ENCODE results near the gene PAH. TPM values are rescaled to one million over a fixed set of nuclear protein-coding genes. Genes with fewer than 3 reads are reported as not detected.

PAH gene
- total and polyA plus RNA-seq, 10 of the 15 experiments (the other 5 are each of a cell fraction or from before 2014, with no cell fraction given) = 0.20 to 4.8 (median 0.55) TPM; not detected in 1

DNA sequence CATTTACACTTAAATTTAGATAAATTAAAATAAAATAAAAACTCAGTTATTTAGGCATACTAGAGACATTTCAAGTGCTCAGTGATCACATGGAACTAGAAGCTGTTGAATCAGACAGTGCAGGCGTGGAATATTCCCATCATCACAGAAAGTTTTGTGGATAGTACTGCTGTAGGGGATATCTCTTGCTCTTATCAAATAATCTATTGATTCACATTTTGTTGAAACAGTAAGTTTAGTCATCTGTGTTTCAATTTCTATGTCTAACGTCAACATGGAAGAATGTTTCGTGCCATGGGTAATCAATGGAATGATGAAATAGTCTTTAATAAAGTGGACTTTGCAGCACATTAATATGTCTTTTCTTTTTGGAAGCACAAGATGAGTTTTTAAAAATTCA is 108.6 kb downstream of the PAH start:
- SMC1A ChIA-PET (ENCODE audit: uncharacterized antibody, unreplicated experiment) = interaction anchor here (1.2 kb wide), 1 partner anchor 29 kb away, joined by 3 read pairs; no protein-coding TSS in a partner anchor
- no TSS peak for BruUV-seq (replicated peaks)
- no peaks in the 10 kb centered on the region; a peak in 1 of 4 replicates for H3K27me3 ChIP-seq (replicated peaks in 1 of 2; ENCODE audit: control insufficient read depth in 2 of 2, insufficient read depth in 2 of 2, low read length in 1 of 2)
- H3K27ac ChIP-seq (ENCODE audit: control insufficient read depth, insufficient read depth) = no peak overlapping the region
- in situ Hi-C loops (cut with MboI) (no loop called here), intact Hi-C loops (cut with micrococcal nuclease; ENCODE audit: unreplicated experiment) (no loop called here)
- FAIRE-seq (no peak), ATAC-seq (no peak), DNase-seq (ENCODE audit: low read depth, low spot score) (no peak)
- H3K4me1 ChIP-seq (ENCODE audit: control insufficient read depth, insufficient read depth, low read length) = no peaks in the 10 kb centered on the region
- RAD21 ChIA-PET (ENCODE audit: unreplicated experiment) = no interaction called here
- no peaks in the 10 kb centered on the region for H3K9me3 ChIP-seq (replicated peaks; ENCODE audit: control insufficient read depth, insufficient read depth, low read length)
- CTCF ChIA-PET = no interaction called here
- no peak overlapping the region for H3K9ac ChIP-seq (ENCODE audit: control insufficient read depth, insufficient read depth, low read length)
- POLR2A ChIA-PET = no interaction called here
- H3K4me3 ChIP-seq = no peak overlapping the region
- TF ChIP-seq, protein P1, sequence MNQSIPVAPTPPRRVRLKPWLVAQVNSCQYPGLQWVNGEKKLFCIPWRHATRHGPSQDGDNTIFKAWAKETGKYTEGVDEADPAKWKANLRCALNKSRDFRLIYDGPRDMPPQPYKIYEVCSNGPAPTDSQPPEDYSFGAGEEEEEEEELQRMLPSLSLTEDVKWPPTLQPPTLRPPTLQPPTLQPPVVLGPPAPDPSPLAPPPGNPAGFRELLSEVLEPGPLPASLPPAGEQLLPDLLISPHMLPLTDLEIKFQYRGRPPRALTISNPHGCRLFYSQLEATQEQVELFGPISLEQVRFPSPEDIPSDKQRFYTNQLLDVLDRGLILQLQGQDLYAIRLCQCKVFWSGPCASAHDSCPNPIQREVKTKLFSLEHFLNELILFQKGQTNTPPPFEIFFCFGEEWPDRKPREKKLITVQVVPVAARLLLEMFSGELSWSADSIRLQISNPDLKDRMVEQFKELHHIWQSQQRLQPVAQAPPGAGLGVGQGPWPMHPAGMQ (IDR thresholded peaks at IDR 0.05; ENCODE audit: borderline replicate concordance) = no peak
- TF ChIP-seq EGR1 (IDR thresholded peaks at IDR 0.05; ENCODE audit: borderline replicate concordance in 1 of 2, low read depth in 2 of 2, low read length in 2 of 2) (no peak), SRF (IDR thresholded peaks at IDR 0.05; ENCODE audit: low read depth in 2 of 2, low read length in 2 of 2) (no peak), RFX5 (IDR thresholded peaks at IDR 0.05; ENCODE audit: low read depth, low read length) (no peak), PAX5 (IDR thresholded peaks at IDR 0.05; ENCODE audit: borderline replicate concordance, low read depth, low read length) (no peak), NFYB (IDR thresholded peaks at IDR 0.05; ENCODE audit: insufficient read depth, low read depth, low read length) (no peak), BCL3 (IDR thresholded peaks at IDR 0.05; ENCODE audit: borderline replicate concordance, insufficient read depth, low read depth, low read length, poor library complexity, severe bottlenecking) (no peak), BACH1 (IDR thresholded peaks at IDR 0.05; ENCODE audit: borderline replicate concordance) (no peak)
- TF ChIP-seq, protein P2, sequence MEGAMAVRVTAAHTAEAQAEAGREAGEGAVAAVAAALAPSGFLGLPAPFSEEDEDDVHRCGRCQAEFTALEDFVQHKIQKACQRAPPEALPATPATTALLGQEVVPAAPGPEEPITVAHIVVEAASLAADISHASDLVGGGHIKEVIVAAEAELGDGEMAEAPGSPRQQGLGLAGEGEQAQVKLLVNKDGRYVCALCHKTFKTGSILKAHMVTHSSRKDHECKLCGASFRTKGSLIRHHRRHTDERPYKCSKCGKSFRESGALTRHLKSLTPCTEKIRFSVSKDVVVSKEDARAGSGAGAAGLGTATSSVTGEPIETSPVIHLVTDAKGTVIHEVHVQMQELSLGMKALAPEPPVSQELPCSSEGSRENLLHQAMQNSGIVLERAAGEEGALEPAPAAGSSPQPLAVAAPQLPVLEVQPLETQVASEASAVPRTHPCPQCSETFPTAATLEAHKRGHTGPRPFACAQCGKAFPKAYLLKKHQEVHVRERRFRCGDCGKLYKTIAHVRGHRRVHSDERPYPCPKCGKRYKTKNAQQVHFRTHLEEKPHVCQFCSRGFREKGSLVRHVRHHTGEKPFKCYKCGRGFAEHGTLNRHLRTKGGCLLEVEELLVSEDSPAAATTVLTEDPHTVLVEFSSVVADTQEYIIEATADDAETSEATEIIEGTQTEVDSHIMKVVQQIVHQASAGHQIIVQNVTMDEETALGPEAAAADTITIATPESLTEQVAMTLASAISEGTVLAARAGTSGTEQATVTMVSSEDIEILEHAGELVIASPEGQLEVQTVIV (IDR thresholded peaks at IDR 0.05; ENCODE audit: borderline replicate concordance, partially characterized antibody) = no peak
- no peaks in the 10 kb centered on the region for H3K79me2 ChIP-seq (ENCODE audit: control insufficient read depth, insufficient read depth, low read length)
- no peaks in the 10 kb centered on the region for H4K20me1 ChIP-seq (ENCODE audit: control insufficient read depth, insufficient read depth)
- 9% methylated on average over 3 of the region's 3 CpGs for WGBS (ENCODE audit: insufficient coverage, insufficient replicate concordance, low lambda C conversion rate, missing lambda C conversion rate)
- no peak overlapping the region for H3K4me2 ChIP-seq (ENCODE audit: control insufficient read depth, insufficient read depth)
- no peaks in the 10 kb centered on the region for H3K36me3 ChIP-seq (ENCODE audit: control insufficient read depth in 2 of 2, insufficient read depth in 2 of 2, low read length in 1 of 2)
- no peak overlapping the region for H2AFZ ChIP-seq (ENCODE audit: control insufficient read depth, low read depth, low read length)

All from GM12878 (cell line).